TTC549 (cell line): Measurements from ENCODE around the gene SENP5.
"Not testable (repeated sequence)": the region's sequence is repeated elsewhere in the genome, so short reads cannot be mapped to it uniquely, and the experiment has no call there.

Experiments
- FAIRE-seq: peaks from 2 replicates; lab custom pipeline; 2012; peaks lifted over from hg19 to GRCh38; lab: Jason Lieb, UNC

SENP5 gene

GRCh38 chr3:196942226-196942914 is 74.7 kb downstream of the SENP5 start, which contains the start of gene NCBP2:
TSS of gene NCBP2 (minus strand) at chr3:196942528. CDS start at chr3:196942503, 25 bp downstream.
- no peak for FAIRE-seq

DNA sequence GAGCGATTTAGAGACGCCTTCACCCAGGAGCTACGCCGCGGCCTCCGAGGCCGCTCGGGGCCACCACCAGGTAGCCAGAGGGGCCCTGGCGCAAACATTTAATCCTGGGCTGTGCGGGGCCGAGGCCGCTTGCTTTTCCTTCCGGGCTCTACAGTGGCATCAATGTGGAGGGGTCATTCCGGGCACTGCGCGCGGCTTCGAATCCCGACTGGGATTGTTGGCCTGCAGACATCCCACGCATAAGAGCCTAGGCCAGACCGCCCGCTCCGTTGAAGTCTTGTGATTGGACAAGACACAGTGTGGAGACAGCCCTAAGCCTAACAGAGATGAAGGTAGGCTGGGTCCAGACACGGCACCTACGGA is 75.2 kb downstream of the SENP5 start:
- FAIRE-seq = no peak

DNA sequence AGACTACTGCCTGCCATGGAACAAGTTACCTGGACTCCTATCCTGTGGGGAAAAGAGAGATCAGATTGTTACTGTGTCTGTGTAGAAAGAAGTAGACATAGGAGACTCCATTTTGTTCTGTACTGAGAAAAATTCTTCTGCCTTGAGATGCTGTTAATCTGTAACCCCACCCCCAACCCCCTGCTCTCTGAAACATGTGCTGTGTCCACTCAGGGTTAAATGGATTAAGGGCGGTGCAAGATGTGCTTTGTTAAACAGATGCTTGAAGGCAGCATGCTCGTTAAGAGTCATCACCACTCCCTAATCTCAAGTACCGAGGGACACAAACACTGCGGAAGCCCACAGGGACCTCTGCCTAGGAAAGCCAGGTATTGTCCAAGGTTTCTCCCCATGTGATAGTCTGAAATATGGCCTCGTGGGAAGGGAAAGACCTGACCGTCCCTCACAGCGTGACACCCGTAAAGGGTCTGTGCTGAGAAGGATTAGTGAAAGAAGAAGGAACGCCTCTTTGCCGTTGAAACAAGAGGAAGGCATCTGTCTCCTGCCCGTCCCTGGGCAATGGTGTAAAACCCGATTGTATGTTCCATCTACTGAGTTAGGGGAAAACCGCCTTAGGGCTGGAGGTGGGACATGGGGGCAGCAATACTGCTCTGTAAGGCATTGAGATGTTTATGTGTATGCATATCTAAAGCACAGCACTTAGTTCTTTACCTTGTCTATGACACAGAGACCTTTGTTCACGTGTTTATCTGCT is 76.5 kb downstream of the SENP5 start:
- not testable (repeated sequence) for FAIRE-seq

DNA sequence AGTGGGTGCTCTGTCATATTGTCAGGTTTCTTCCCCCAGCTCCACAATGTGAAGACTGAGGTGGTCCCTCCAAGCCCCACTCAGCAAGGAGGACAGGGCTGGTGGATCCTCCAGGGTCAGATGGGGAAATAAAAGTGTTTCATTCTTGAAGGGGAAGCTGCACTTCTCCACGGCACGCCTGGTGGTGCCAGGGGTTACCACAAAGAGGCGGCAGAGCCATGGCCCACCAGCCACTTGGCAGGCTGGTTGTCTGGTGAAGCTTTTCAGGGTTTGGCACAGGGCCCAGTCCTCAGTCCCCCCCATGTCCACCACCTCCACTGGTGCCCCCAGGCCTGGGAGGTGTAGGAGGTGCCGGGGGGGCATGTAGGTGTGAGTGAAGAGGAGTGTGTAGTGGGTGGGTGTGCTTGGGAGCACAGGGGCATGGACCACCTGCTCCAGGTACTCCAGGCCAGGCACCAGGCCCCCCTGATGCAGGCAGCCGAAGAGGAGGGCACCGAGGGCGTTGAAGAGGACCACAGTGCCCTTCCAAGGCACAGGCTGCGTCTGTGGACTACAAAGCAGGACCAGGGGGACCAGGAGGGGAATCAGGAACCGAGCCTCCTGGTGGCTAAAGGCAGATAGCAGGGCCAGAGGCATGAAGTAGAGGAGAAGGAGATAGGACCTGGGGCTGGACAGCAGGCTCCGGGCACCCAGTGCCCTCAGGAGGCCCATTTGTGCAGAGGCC is 79.6 kb downstream of the SENP5 start:
- FAIRE-seq = no peak

- FAIRE-seq = no peak
Measured at GRCh38 chr3:196947860-196948441, 80.2 kb downstream of the SENP5 start.

GRCh38 chr3:196948442-196949284 is 80.9 kb downstream of the SENP5 start:
- no peak for FAIRE-seq

DNA sequence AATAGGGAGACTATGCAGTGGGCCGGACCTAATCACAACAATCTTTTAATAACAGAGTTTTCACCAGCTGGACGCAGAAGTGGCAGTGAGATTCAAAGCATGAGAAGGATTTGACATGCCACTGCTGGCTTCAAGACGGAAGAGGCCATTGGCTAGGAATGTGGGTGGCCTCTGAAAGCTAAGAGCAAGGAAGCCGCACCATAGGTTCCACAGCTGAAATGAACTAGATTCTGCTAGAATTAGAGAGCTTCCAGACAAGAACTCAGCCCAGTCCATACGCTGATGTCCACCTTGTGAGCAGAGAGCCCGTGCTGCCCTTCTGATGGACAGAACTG is 81.5 kb downstream of the SENP5 start:
- no peak for FAIRE-seq

GRCh38 chr3:196949750-196950149 is 82.0 kb downstream of the SENP5 start:
- FAIRE-seq = no peak

DNA sequence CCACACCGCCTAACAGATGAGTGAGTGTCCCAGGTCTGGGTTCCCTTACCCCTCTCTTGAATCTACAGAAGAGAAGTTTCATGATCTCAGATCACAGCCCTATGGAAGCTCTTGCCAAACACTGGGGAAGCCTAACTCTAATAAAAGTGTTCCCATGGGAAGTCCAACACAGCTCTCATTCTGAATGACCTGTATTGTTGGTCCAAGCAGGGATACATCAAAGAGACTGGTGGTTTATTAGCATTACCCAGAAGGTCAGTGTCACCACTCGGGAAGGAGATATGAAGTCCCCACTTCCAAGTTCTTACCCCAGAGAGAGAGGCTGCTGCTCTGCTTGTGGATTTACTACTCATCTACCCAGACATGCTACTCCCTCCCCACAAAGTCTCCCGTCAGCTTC is 83.7 kb downstream of the SENP5 start:
- no peak for FAIRE-seq

DNA sequence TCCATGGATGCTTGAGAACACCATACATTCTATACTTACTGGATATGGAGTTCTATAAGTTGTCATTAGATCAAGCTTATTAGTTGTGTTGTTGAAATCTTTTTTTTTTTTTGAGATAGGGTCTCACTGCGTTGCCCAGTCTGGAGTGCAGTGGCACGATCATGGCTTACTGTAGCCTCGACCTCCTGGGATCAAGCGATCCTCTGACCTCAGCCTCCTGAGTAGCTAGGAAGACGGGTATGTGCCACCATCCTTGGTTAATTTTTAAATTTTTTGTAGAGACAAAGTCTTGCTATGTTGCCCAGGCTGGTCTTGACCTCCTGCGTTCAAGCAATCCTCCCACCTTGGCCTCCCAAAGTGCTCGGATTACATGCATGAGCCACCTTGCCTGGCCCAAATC is 87.1 kb downstream of the SENP5 start:
- no peak for FAIRE-seq

GRCh38 chr3:196962108-196962929 is 94.6 kb downstream of the SENP5 start:
- FAIRE-seq = no peak

GRCh38 chr3:196962930-196963630 is 95.4 kb downstream of the SENP5 start:
- FAIRE-seq = no peak

DNA sequence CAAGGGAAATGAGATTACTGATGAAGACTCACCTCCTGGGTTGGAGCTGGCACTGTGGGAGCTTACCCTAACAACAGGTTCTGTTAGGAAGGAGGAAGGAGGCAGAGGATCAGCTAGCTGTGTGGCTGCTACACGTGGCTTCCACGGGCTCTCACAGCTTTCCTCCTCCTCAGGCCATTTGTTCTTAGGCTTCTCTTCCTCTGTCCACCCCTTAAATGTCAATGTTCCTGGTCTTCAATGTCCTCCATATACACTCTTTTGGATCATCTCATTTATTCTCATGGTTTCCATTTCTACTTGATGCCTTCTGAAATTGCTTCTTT is 95.9 kb downstream of the SENP5 start:
- FAIRE-seq = no peak

DNA sequence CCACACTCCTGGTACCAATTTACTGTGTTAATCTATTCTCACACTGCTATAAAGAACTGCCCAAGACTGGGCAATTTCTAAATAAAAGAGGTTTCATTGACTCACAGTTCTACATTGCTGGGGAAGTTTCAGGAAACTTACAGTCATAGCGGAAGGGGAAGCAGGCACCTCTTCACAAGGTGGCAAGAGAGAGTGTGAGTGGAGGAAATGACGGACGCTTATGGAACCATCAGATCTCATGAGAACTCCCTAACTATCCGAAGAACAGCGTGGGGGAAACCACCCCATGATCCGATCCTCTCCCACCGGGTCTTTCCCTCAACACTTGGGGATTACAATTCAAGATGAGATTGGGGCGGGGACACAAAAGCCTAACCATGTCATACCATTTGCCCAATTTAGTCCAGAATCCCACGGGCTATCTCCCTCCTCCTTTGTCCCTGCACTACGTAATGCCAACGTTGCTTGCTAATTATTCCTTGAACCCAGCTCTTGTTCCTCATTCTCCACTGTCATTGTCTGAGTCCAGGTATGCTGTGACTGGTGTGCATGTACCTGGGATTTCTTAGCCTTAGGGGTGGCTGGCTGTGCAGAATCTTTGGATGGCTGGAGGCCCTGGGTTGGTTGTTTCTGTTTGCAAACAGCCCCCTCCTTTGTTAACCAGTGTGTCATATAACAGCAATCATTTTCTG is 97.5 kb downstream of the SENP5 start:
- no peak for FAIRE-seq

GRCh38 chr3:196965804-196966173 is 98.1 kb downstream of the SENP5 start:
- no peak for FAIRE-seq

DNA sequence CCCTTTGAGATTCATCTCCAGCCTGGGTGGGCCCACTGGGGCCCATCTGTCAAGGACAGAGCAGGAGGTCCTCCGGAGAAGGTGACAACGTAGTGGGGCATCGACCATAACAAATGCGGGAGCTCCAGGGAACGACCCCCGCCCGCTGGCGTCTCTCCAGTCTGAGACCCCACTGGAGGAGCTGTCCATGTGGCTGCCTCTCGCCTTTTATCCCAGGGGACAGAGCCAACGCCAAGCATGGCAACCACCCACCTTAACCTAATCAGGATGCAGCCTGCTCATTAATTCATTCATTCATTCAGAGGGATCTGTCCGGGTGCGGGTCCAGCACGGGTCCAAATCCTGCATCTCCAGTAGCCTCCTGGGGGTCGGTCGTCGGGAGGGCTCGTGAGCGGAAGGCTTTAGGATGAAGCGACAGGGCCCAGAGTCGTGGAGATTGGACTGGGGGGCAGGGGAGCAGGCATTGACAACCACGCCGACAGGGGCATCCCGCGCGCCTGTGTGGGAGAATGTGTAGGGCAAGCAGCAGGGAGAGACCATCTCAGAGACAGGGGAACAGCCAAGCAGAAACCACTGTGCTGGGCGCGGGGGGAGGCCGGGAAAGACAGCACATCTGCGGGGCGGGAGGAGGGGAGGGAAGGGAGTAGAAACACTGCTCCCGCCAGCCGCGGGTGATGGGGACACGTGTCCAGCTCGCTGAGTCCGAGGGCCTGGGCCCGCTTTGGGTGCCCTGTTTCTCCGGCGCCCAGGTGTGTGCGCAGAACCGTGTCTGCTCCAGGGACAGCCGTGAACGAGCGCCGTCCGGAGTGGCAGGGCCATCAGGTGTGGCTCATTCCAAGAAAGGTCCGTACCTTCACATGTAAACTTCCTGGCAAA is 99.0 kb downstream of the SENP5 start:
- no peak for FAIRE-seq

DNA sequence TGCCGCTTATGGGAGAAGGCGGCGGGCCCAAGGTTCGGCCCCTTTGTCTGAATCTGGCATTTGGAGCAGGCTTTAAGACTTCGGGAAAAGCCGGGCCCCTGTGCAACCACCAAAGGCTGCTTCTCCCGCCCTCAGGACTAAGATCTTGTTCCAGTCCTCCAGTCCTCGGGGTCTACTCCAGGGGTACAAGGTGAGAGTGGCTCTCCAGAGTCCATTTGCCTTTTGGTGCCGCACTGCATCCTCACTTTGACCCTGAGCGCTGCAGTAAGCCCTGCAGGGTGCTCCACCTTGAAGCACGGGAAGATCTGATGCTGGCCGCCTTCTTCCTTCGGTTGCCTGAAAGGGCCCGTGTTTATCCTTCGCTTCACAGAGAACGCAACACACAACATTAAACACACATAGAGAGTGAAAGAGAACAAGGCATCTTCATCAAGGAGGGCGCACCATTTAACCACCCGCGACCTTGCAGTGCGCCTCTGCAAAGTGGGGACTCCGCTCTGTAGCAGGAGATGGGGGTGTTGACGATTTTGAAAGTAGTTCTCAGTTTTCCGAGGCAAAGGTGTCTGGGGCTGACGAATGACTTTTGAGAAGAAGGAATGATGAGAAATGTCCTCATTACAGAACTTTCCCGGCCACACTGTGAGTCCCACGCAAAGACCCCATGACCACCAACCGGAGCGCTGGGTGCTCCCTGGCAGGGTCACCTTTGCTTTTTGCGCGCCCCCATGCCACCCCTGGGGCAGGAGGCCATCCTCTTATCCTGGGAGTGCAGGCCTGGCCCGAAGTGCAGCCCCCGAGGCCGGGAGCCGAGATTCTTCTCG is 99.9 kb downstream of the SENP5 start:
- FAIRE-seq = no peak
